ENCODE measurements around the gene RPH3AL.
"Not testable (repeated sequence)": the region's sequence is repeated elsewhere in the genome, so short reads cannot be mapped to it uniquely, and the experiment has no call there.

The RPH3AL gene

GRCh38 chr17:263271-263670, 89.3 kb downstream of the RPH3AL start:
- no peak for DNase-seq (ENCODE audit: low read depth, low spot score)

GRCh38 chr17:261635-262034, 91.0 kb downstream of the RPH3AL start:
- no peak for DNase-seq (ENCODE audit: low read depth, low spot score)

GRCh38 chr17:260944-261343, 91.7 kb downstream of the RPH3AL start:
- DNase-seq (ENCODE audit: low read depth, low spot score), result no peak

- no peak for DNase-seq (ENCODE audit: low read depth, low spot score)
Measured at GRCh38 chr17:260031-260791, 92.4 kb downstream of the RPH3AL start.

GRCh38 chr17:259341-259976, 93.1 kb downstream of the RPH3AL start:
- no peak for DNase-seq (ENCODE audit: low read depth, low spot score)

- DNase-seq (ENCODE audit: low read depth, low spot score), result no peak
Measured at GRCh38 chr17:258906-259305, 93.7 kb downstream of the RPH3AL start.

GRCh38 chr17:258045-258734, 94.4 kb downstream of the RPH3AL start:
- DNase-seq (ENCODE audit: low read depth, low spot score), result no peak

GRCh38 chr17:253091-253846, 99.3 kb downstream of the RPH3AL start:
- DNase-seq (ENCODE audit: low read depth, low spot score), result no peak

- DNase-seq (ENCODE audit: low read depth, low spot score), result no peak
Measured at GRCh38 chr17:252456-252855, 100.2 kb downstream of the RPH3AL start.

GRCh38 chr17:251531-251930, 101.1 kb downstream of the RPH3AL start:
- no peak for DNase-seq (ENCODE audit: low read depth, low spot score)

- no peak for DNase-seq (ENCODE audit: low read depth, low spot score)
Measured at GRCh38 chr17:250487-251300, 101.9 kb downstream of the RPH3AL start.

- no peak for DNase-seq (ENCODE audit: low read depth, low spot score)
Measured at GRCh38 chr17:249236-249993, 103.2 kb downstream of the RPH3AL start.

GRCh38 chr17:248337-249235, 104.0 kb downstream of the RPH3AL start:
- no peak for DNase-seq (ENCODE audit: low read depth, low spot score)

GRCh38 chr17:247767-248166, 104.8 kb downstream of the RPH3AL start:
- no peak for DNase-seq (ENCODE audit: low read depth, low spot score)

- no peak for DNase-seq (ENCODE audit: low read depth, low spot score)
Measured at GRCh38 chr17:246851-247421, 105.7 kb downstream of the RPH3AL start.

- no peak for DNase-seq (ENCODE audit: low read depth, low spot score)
Measured at GRCh38 chr17:246226-246625, 106.4 kb downstream of the RPH3AL start.

- no peak for DNase-seq (ENCODE audit: low read depth, low spot score)
Measured at GRCh38 chr17:245611-246010, 107.0 kb downstream of the RPH3AL start.

GRCh38 chr17:245020-245419, 107.6 kb downstream of the RPH3AL start:
- no peak for DNase-seq (ENCODE audit: low read depth, low spot score)

- not testable (repeated sequence) for DNase-seq (ENCODE audit: low read depth, low spot score)
Measured at GRCh38 chr17:243924-244323, 108.7 kb downstream of the RPH3AL start.
